Gastrocnemius medialis (tissue), 4 donors: Measurements from ENCODE around the gene TWIST2. TPM values are rescaled to one million over a fixed set of nuclear protein-coding genes. Genes with fewer than 3 reads are reported as not detected.

Experiments
- ATAC-seq, 2 donors: fragments of 150-250 bp; one replicate each; pipeline ENCODE4 v1.9.1; 2016
- DNase-seq, 2 donors: peaks; one replicate each; pipeline ENCODE4 v3.0.0-alpha.2; 2019
- H3K27ac ChIP-seq, 4 donors: fragments of 200-600 bp; sonication (generic); 1 replicate in 1 of 4; 2 replicates in 3 of 4; pipeline ENCODE4 v1.5.1; 2016 to 2018; ENCODE audit warnings: mild to moderate bottlenecking in 2 of 4, moderate library complexity in 1 of 4
- H3K27me3 ChIP-seq, 3 donors: fragments of 200-600 bp; sonication (generic) in 2 of 3; 1 replicate in 1 of 3; 2 replicates in 2 of 3; pipeline versions ENCODE4 v1.5.1 to v1.6.0; 2016 to 2019; ENCODE audit warnings: mild to moderate bottlenecking in 1 of 3, moderate library complexity in 1 of 3
- H3K36me3 ChIP-seq, 2 donors: fragments of 200-600 bp; sonication (generic) in 1 of 2; one replicate each; pipeline ENCODE4 v1.5.1; 2017 to 2018
- H3K4me1 ChIP-seq, 2 donors: fragments of 200-600 bp; sonication (generic) in 1 of 2; one replicate each; pipeline ENCODE4 v1.5.1; 2016 to 2017; ENCODE audit warnings: mild to moderate bottlenecking in 2 of 2
- H3K4me3 ChIP-seq, 4 donors: fragments of 200-600 bp; sonication (generic) in 3 of 4; 1 replicate in 1 of 4; 2 replicates in 3 of 4; pipeline ENCODE4 v1.5.1; 2016 to 2019; ENCODE audit warnings: mild to moderate bottlenecking in 2 of 4
- H3K9me3 ChIP-seq, 3 donors: fragments of 200-600 bp; sonication (generic) in 2 of 3; 1 replicate in 1 of 3; 2 replicates in 2 of 3; pipeline ENCODE4 v1.5.1; 2016 to 2019
- CTCF ChIP-seq, 5 experiments: fragments of 450-650 bp in 3 of 5; fragments of 200-600 bp in 2 of 5; sonication (generic) in 2 of 5; IDR thresholded peaks in 4 of 5; conservative IDR thresholded peaks in 1 of 5; 1 replicate in 4 of 5; 2 replicates in 1 of 5; pipeline ENCODE4 v1.5.1; 2016 to 2019; ENCODE audit warnings: antibody characterized with exemption in 5 of 5, mild to moderate bottlenecking in 3 of 5, moderate library complexity in 3 of 5
- POLR2A ChIP-seq, 2 donors: fragments of 450-650 bp; IDR thresholded peaks; one replicate each; pipeline ENCODE4 v1.6.1; 2017; ENCODE audit warnings: antibody characterized with exemption in 2 of 2, mild to moderate bottlenecking in 2 of 2, moderate library complexity in 2 of 2
- in situ Hi-C, 4 donors: fragments of 200-750 bp; cut with MboI; loops; one replicate each; pipeline versions ENCODE4 v1.15.0 to v1.8.0; 2017; ENCODE audit warnings: low sequenced_read_pairs in 4 of 4
- intact Hi-C: fragments of 100-400 bp; cut with DNase I; formaldehyde crosslinking; loops from one replicate; pipeline ENCODE4 v1.15.1; 2023; ENCODE audit warnings: low total_unique reads
- total RNA-seq, 4 donors: library from RNA; depleted of rRNA; stranded (reverse); fragments of >200 nt; gene quantifications; one replicate each; pipeline versions ENCODE4 v1.1.0 to v1.2.3, GENCODE V29; 2016

TWIST2 gene
- total RNA-seq, 4 donors from 2014 or later, result 1.9 to 9.3 (median 2.2) TPM

- no peak for DNase-seq
- no peaks in the 10 kb centered on the region for H3K36me3 ChIP-seq
- no peak for ATAC-seq
- H3K27me3 ChIP-seq, result peaks cover 9 to 21% (median 10%) of the 10 kb centered on the region in 3 donors
- H3K4me1 ChIP-seq, result no peaks in the 10 kb centered on the region
- H3K9me3 ChIP-seq, result no peaks in the 10 kb centered on the region
- in situ Hi-C loops, result no loop called here
- intact Hi-C loops, result no loop called here
- no peak overlapping the region for H3K4me3 ChIP-seq
- H3K27ac ChIP-seq, result no peak overlapping the region
- TF ChIP-seq POLR2A (IDR thresholded peaks at IDR 0.05), result no peak
- no peak for TF ChIP-seq CTCF (IDR thresholded peaks at IDR 0.05 in 4 of 5, conservative IDR thresholded peaks at IDR 0.05 in 1 of 5)
Measured at GRCh38 chr2:238838786-238839327, 9.0 kb upstream of the TWIST2 start.

DNA sequence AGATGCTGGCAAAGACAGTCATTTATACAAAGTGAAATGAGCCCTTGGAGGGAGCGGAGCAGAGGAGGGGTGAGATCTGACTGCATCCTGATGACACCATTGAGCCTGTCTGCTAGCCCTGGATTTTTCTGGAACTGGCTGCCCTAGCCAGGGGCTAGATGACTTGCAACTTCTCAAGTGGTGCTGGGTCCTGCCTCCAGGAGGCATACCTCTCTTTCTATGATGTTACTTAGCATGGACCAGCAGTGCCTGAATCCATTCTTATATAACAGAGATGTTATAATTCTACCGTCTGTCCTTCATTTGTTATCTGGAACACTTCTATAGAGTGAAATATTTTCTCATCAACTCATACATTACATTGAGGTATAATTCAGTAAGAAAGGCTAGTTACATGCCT is 8.5 kb upstream of the TWIST2 start:
- intact Hi-C loops (no loop called here), in situ Hi-C loops (no loop called here)
- TF ChIP-seq POLR2A (IDR thresholded peaks at IDR 0.05) (no peak), CTCF (IDR thresholded peaks at IDR 0.05 in 4 of 5, conservative IDR thresholded peaks at IDR 0.05 in 1 of 5) (no peak)
- no peaks in the 10 kb centered on the region for H3K9me3 ChIP-seq
- ATAC-seq (no peak), DNase-seq (no peak)
- H3K27ac ChIP-seq, result no peak overlapping the region
- H3K4me3 ChIP-seq, result no peak overlapping the region
- no peaks in the 10 kb centered on the region for H3K36me3 ChIP-seq
- H3K4me1 ChIP-seq, result no peaks in the 10 kb centered on the region
- peaks cover 9 to 21% (median 16%) of the 10 kb centered on the region in 3 donors for H3K27me3 ChIP-seq

DNA sequence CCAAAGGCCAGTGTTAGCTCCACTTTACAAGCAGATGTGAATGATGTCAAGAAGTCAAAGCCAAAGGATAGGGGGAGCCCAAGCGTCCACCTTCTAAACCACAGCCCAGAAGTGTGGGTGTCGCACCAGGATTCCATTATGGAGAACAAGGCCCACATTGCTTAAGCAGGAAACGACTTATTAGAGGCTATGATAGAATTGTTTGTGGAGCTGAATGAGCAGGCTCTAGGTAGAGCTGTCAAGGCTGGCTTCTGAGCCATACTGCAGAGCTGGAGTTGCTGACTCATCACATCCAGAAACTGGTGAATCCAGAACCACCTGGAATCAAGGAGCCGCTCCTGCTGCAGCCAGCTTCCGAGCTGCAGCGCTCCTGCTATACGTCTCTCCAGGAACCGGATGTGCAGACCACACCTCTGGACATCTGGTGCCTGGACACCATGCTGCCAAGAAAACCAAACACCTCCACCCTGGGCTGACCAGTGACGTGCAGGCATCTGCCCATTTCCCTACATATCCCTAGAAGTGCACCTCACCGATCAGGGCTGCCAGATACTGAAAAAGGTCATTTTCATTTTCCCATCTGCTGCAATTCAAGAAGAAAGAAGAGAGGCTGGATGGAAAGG is 6.2 kb upstream of the TWIST2 start:
- no peak overlapping the region for H3K4me3 ChIP-seq
- no peaks in the 10 kb centered on the region for H3K4me1 ChIP-seq
- TF ChIP-seq CTCF (IDR thresholded peaks at IDR 0.05 in 4 of 5, conservative IDR thresholded peaks at IDR 0.05 in 1 of 5) (no peak), POLR2A (IDR thresholded peaks at IDR 0.05) (no peak)
- H3K27me3 ChIP-seq, result peaks cover 18 to 38% (median 29%) of the 10 kb centered on the region in 3 donors
- intact Hi-C loops (no loop called here), in situ Hi-C loops (no loop called here)
- no peaks in the 10 kb centered on the region for H3K36me3 ChIP-seq
- ATAC-seq (no peak), DNase-seq (no peak)
- no peaks in the 10 kb centered on the region for H3K9me3 ChIP-seq
- H3K27ac ChIP-seq, result no peak overlapping the region

- Histone ChIP-seq H3K36me3 (no peaks in the 10 kb centered on the region), H3K27me3 (peaks cover 32 to 44% (median 43%) of the 10 kb centered on the region in 3 donors), H3K27ac (no peak overlapping the region), H3K9me3 (no peaks in the 10 kb centered on the region), H3K4me3 (no peak overlapping the region), H3K4me1 (peaks cover 0 to 4% of the 10 kb centered on the region in 2 donors)
- TF ChIP-seq CTCF (IDR thresholded peaks at IDR 0.05 in 4 of 5, conservative IDR thresholded peaks at IDR 0.05 in 1 of 5) (no peak), POLR2A (IDR thresholded peaks at IDR 0.05) (no peak)
- intact Hi-C loops (no loop called here), in situ Hi-C loops (no loop called here)
- ATAC-seq, result no peak
- DNase-seq, result no peak
Measured at GRCh38 chr2:238843476-238843875, 4.4 kb upstream of the TWIST2 start.
